ENCODE data around the gene NUCB2.

The NUCB2 gene

DNA sequence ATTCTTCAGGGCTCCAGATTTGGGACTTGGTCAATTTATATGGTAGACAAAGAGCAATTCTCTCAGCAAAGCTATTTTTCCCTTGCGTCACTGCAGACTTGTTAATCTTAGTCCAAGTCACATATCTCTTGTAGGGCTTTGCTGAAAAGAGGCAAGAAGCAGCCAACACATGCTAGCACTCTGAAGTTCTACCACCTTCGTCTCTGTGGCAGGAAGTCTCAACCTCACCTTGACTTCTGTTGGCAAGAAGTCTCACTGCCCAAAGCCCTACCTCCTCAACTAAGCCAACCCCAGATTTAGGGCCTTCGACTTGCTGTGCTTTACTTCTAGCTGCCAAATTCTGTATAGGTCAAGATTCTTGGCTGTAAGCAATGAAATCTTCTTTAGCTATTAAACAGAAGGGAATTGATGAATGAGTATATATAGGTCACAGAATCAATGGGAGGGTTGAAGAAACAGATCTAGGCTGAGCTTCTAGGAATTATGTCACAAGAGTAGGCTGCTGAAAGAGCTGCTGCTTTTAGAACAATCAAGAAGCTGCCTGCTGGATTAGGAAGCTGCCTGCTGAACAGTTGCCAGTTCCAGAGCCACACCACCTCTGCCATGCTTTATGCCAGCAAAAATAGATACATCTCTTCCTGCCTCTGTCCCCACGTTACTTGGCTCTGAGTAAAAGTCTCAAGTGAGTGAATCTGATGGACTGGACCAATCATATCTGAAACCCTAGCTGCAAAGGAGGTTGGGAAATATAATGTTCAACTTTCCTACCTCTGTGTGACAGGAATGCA, 57.5 kb downstream of the NUCB2 start:
- DNase-seq (ENCODE audit: low read depth, low spot score) = no peak

DNA sequence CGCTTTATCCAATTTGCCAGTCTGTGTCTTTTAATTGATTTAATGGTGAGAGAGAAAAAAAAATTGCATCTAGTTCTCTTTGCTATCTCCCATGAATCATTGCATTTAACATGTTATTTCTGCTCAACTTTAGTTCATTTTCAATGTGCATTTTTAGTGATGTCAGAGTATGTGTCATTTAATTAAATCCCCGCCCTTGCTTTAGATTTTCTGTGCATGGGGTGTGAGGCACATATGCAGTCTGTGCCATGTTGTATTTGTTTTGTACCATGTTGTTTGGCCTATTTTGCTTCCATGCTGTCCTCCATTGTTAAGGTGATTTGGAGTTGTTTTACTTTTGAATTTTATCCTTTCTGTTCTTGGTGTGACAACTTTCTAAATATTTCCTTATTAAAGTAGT, 66.7 kb downstream of the NUCB2 start:
- DNase-seq (ENCODE audit: low read depth, low spot score) = no peak

- DNase-seq (ENCODE audit: low read depth, low spot score) = peak; percentile 71
Observed at GRCh38 chr11:17343907-17344306, 67.4 kb downstream of the NUCB2 start.

DNA sequence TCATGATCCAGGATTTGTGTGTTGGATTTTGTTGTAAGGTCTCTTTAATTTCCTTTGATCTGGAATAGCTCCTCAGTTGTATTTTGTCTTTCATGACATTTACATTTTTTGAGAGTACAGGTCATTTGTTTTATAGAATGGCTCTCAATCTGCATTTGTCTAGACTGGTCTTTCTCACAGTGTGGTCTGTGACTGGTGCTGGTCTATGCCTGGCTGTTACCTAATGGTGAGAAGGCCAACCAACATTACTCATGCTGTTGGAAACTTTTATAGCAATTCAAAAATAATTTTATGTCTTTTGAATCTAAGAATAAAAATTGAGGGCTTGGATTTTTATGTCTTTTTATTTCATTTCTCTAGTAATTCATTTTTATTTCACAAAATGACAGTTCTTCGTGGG, 71.1 kb downstream of the NUCB2 start:
- DNase-seq (ENCODE audit: low read depth, low spot score) = no peak

GRCh38 chr11:17350455-17351171, 74.1 kb downstream of the NUCB2 start:
- DNase-seq (ENCODE audit: low read depth, low spot score) = no peak

DNA sequence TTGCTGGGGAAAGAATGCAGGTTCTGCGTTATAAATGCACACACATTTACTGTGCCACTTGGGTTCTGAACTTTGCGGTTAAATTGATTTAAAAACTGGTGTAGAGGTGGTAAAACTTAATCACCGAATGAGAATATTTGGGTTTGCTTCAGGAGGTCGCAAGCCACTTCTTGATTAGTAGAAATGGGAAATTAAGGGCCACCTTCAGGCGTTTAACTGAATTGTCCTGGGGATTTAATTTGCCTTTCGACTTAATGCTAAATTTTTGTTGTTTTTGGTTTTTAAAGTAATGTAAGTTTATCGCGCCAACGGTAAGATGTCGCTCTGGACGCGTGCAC, 74.6 kb downstream of the NUCB2 start:
- DNase-seq (ENCODE audit: low read depth, low spot score) = no peak

- peak; percentile 69 for DNase-seq (ENCODE audit: low read depth, low spot score)
Observed at GRCh38 chr11:17351510-17352176, 75.1 kb downstream of the NUCB2 start, which contains the start of gene NCR3LG1. Gene NCR3LG1, plus strand, starts transcription at chr11:17351800. Its CDS starts 170 bp downstream, at chr11:17351970.

DNA sequence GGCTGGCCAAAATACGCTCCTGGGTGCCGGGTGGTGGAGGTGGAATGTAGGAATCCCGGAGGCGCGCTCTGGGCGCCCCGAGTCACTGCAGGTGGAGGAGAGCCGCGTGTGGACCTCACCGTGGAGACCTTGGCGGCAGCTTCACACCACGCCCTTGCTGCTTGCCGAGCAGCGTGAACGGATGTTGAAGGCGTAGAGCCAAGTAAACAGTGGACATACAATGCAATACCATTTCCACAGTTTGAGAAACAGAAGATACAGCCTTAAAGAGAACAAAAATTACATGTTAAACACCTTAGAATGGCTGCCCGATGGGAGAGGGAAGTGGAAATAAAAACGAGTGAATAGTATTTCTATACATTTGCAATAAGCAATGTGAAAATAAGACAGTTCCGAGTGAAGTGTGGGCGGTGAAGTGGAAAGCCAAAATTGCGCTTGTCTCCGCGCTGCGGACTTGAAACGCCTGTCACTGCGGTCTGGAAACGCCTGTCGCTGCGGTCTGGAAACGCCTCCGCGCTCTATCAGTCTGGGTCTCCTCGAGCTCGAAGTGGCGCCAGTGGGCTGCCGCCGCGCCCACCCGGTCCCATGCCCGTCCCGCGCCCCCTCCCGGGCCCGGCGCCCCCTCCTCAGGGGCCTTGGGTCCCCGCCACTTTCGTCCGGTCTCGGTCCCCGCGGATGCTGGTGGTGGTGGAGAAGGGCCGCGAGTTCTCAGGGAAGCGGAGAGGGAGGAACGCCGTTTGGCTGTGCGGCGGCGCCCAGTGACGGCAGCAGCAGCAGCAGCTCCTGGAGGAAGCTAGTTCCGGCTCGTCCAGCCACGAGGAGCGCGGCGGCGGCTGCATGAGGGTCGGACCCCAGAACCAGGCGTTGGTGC, 76.6 kb downstream of the NUCB2 start:
- peak; percentile 85 for DNase-seq (ENCODE audit: low read depth, low spot score)

DNA sequence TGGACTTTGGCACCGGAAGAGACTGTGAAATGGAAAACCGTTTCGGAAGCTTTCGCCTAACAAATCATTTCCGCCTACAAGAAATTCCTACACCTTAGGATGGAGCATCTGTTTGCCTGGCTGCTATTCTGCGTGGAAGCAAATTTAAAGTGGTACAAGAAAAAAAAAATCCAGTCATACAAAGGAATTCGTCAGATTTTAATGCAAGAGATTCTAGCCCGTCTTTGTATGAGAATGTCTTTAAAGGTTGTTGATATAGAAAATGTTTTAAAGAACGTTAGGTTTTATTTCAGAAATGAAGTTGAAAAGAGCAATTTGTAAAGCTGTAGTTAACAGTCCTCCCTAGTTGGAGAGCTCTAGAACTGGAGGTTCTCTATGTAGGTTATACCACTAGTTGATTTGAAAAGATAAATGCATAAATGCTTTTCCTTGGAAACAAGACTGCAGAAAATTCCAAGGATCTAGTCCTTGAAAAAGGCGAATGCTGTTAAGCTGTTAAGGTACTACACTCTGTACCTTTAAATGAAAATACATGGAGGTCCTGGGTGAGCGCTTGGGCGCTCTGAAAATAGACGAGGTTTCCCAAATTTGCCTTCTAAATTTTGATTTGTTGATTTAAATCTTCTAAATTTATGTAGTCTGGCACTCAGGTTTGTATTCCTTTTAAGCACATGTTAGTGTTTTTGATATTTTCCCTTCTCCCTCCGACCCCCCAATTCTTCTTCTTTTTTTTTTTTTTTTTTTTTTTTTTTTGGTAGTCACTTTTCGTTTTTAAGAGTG, 77.5 kb downstream of the NUCB2 start:
- no peak for DNase-seq (ENCODE audit: low read depth, low spot score)

- peak; percentile 79 for DNase-seq (ENCODE audit: low read depth, low spot score)
Observed at GRCh38 chr11:17354601-17354991, 78.1 kb downstream of the NUCB2 start.

DNA sequence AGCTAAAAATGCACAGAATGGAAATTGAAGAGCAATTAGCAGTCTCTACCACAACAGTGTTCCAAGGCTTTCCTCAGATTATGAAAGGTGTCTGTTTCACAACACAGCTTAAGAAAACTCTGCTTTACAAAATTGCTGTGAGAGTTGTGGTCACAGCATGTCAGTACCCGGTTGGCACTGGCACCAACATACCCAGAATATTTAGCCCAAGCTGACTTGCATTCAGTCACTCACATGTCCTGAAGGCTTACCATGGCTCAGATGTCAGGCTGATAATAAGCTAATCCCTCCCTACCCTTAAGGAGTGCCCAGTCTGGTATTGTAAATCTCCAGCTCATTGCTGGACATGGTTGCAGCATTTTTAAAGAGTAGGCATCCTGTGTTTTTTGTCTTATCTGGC, 90.0 kb downstream of the NUCB2 start:
- DNase-seq (ENCODE audit: low read depth, low spot score) = no peak

DNA sequence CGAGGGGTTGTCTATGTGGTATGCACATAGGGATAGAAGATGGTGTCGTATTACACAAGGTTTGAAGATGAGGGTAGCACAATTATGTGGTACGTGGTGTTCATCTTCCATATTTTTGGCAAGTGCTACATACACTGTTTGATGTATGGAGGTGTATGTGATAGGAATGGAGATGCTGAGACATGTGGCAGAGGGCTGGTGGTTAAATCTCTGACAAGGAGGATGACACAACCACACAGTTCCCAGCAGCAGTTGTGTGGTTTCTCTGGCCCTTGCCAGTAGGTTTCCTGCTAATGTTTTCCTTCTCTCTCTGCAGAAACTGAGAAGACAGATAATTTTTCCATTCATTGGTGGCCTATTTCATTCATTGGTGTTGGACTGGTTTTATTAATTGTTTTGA, 92.0 kb downstream of the NUCB2 start:
- DNase-seq (ENCODE audit: low read depth, low spot score) = no peak

GRCh38 chr11:17369094-17369493, 92.6 kb downstream of the NUCB2 start:
- DNase-seq (ENCODE audit: low read depth, low spot score) = no peak

- DNase-seq (ENCODE audit: low read depth, low spot score) = no peak
Observed at GRCh38 chr11:17369684-17370243, 93.2 kb downstream of the NUCB2 start.

GRCh38 chr11:17371614-17372013, 95.1 kb downstream of the NUCB2 start:
- DNase-seq (ENCODE audit: low read depth, low spot score) = peak; percentile 50

DNA sequence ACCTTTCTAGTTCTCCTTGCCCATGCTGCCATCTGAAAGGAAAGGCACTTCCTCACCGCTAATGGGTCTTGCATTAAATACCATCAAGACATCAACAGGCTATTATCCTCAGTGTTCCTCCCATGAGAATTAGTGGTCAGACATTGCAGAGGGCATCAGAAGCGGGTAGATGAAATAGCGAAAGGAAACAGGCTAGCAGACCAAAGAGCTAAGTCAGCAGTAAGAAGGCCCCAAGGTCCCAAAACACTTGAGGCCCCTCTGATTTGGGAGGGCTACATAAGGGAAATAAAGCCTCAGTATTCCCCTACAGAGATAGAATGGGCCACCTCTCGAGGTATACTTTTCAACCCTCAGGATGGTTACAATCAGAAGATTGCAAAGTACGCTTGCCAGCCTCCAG, 99.0 kb downstream of the NUCB2 start:
- no peak for DNase-seq (ENCODE audit: low read depth, low spot score)

- no peak for DNase-seq (ENCODE audit: low read depth, low spot score)
Observed at GRCh38 chr11:17376493-17376892, 100.0 kb downstream of the NUCB2 start.

DNA sequence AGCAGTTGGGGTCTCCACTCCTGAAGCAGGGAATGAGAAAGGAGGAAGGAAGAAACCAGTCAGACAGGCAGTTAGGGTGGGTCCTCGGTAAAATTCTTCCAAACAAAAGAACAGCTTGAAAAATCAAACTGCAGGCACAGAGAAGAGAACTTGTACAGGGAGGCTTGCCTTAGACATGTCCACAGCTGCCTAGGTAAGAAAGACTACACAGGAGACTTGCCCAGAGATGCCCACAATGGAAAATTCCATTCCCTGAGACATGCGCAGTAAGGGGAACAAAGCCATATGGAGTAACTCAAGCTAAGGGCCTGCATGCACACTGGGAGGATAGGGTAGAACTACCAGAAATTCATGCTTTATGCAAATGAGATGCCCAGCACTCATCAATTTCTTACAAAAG, 102.1 kb downstream of the NUCB2 start:
- DNase-seq (ENCODE audit: low read depth, low spot score) = no peak

GRCh38 chr11:17379383-17380180, 103.0 kb downstream of the NUCB2 start:
- DNase-seq (ENCODE audit: low read depth, low spot score) = no peak

DNA sequence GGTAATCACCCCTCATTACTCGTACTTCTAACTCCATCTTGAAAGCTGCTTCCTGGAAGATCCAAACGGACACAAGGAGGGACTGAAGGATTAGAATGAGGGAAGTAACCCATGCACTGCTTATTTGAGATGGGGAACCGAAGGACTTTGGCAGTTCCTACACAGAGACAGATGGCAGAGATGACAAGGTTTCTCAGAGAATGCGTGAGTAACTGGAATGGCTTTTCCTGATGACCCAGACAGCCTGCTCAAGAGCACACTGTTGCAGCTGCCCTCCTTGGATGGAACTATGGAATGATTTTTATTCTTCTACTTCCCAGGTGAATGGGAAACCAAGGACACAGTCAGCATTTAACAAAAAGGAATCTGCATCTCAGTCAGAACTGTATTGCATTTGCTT, 104.6 kb downstream of the NUCB2 start:
- no peak for DNase-seq (ENCODE audit: low read depth, low spot score)

All from astrocyte of the hippocampus (primary cell).